Upper lobe of left lung (tissue), 6 donors: ENCODE results near the gene PATE1. TPM values are rescaled to one million over a fixed set of nuclear protein-coding genes. Genes with fewer than 3 reads are reported as not detected.

ENCODE experiments used
- ATAC-seq, 2 donors: fragments of 200-7000 bp; cut with Tn5 transposase; one replicate each; pipeline ENCODE4 v1.9.1; 2022; ENCODE audit warnings: mild to moderate bottlenecking in 2 of 2, moderate library complexity in 2 of 2; ENCODE audit not compliant: low FRiP score in 2 of 2
- DNase-seq, 2 donors: peaks; one replicate each; pipeline ENCODE4 v3.0.0-alpha.2; 2019 to 2020
- H3K27ac ChIP-seq, 4 donors: fragments of 200-600 bp; sonication (generic); one replicate each; pipeline ENCODE4 v1.5.1; 2016 to 2019
- H3K27me3 ChIP-seq, 4 donors: fragments of 200-600 bp; sonication (generic); one replicate each; pipeline ENCODE4 v1.5.1; 2017 to 2019
- H3K36me3 ChIP-seq, 4 donors: fragments of 200-600 bp; sonication (generic); one replicate each; pipeline ENCODE4 v1.5.1; 2016 to 2019
- H3K4me1 ChIP-seq, 4 donors: fragments of 200-600 bp; sonication (generic); one replicate each; pipeline ENCODE4 v1.5.1; 2018 to 2019
- H3K4me3 ChIP-seq, 4 donors: fragments of 200-600 bp; sonication (generic); one replicate each; pipeline ENCODE4 v1.5.1; 2017 to 2019; ENCODE audit warnings: mild to moderate bottlenecking in 2 of 4, moderate library complexity in 1 of 4
- H3K9me3 ChIP-seq, 4 donors: fragments of 200-600 bp; sonication (generic); one replicate each; pipeline ENCODE4 v1.5.1; 2018 to 2019
- CTCF ChIP-seq, 6 experiments: fragments of 450-650 bp in 4 of 6; fragments of 200-600 bp in 2 of 6; sonication (generic) in 2 of 6; IDR thresholded peaks; one replicate each; pipeline ENCODE4 v1.5.1; 2016 to 2019; ENCODE audit warnings: antibody characterized with exemption in 6 of 6
- EP300 ChIP-seq, 4 donors: sonication (generic); formaldehyde crosslinking; IDR thresholded peaks; one replicate each; pipeline ENCODE4 v1.5.1; 2017; ENCODE audit warnings: antibody characterized with exemption in 4 of 4, control low read depth in 2 of 4
- POLR2A ChIP-seq, 4 donors: fragments of 450-650 bp; IDR thresholded peaks; one replicate each; pipeline ENCODE4 v1.5.1; 2016 to 2017; ENCODE audit warnings: antibody characterized with exemption in 4 of 4, mild to moderate bottlenecking in 2 of 4
- POLR2AphosphoS5 ChIP-seq, 2 donors: sonication (generic); formaldehyde crosslinking; IDR thresholded peaks; one replicate each; pipeline ENCODE4 v1.5.1; 2017; ENCODE audit warnings: antibody characterized with exemption in 2 of 2
- WGBS, 2 donors: methylation state at CpG; one replicate each; pipeline ENCODE4 v1.1.5; 2017 to 2018; 5-methylcytosine and 5-hydroxymethylcytosine counted together
- total RNA-seq, 6 donors: library from RNA; depleted of rRNA in 4 of 6; stranded (reverse); fragments of >200 nt in 4 of 6; gene quantifications; one replicate each; pipeline versions ENCODE4 v1.1.0 to v1.2.1, GENCODE V29; 2016 to 2021
- donor health status: DM: no; HTN: no; CAD: no; lungs with moderate emphysema.
- donor health status: DM: no; HTN: yes; CAD: no; lungs with severe emphysema.

The PATE1 gene
- total RNA-seq, 6 donors from 2014 or later = not detected

GRCh38 chr11:125784678-125785077 is 38.6 kb downstream of the PATE1 start:
- ATAC-seq (no peak), DNase-seq (no peak)
- no peak overlapping the region for H3K27ac ChIP-seq
- 44 to 51% methylated on average over 2 of the region's 2 CpGs for WGBS, 2 donors
- no peaks in the 10 kb centered on the region for H3K9me3 ChIP-seq
- no peaks in the 10 kb centered on the region for H3K27me3 ChIP-seq
- TF ChIP-seq POLR2A (IDR thresholded peaks at IDR 0.05) = no peak
- TF ChIP-seq POLR2AphosphoS5 (IDR thresholded peaks at IDR 0.05) = no peak
- no peak for TF ChIP-seq CTCF (IDR thresholded peaks at IDR 0.05)
- no peak for TF ChIP-seq EP300 (IDR thresholded peaks at IDR 0.05)
- H3K36me3 ChIP-seq = no peaks in the 10 kb centered on the region
- H3K4me3 ChIP-seq = no peak overlapping the region
- no peaks in the 10 kb centered on the region for H3K4me1 ChIP-seq

GRCh38 chr11:125787827-125788226 is 41.7 kb downstream of the PATE1 start, which contains the start of gene PATE3:
TSS of gene PATE3 (plus strand) at chr11:125788127. CDS start at chr11:125788152, 25 bp downstream.
- TF ChIP-seq EP300 (IDR thresholded peaks at IDR 0.05) (no peak), POLR2AphosphoS5 (IDR thresholded peaks at IDR 0.05) (no peak), POLR2A (IDR thresholded peaks at IDR 0.05) (no peak), CTCF (IDR thresholded peaks at IDR 0.05) (no peak)
- no peaks in the 10 kb centered on the region for H3K4me1 ChIP-seq
- no peaks in the 10 kb centered on the region for H3K9me3 ChIP-seq
- no peak for ATAC-seq
- no peaks in the 10 kb centered on the region for H3K36me3 ChIP-seq
- DNase-seq = no peak
- H3K27ac ChIP-seq = no peak within 1 kb of the TSS
- WGBS, 2 donors = 37 to 55% methylated on average over 2 of the region's 2 CpGs
- no peak within 1 kb of the TSS for H3K4me3 ChIP-seq
- H3K27me3 ChIP-seq = no peaks in the 10 kb centered on the region

- 93 to 94% methylated on average over 4 of the region's 4 CpGs for WGBS, 2 donors
- ATAC-seq (no peak), DNase-seq (no peak)
- H3K27ac ChIP-seq = no peak overlapping the region
- TF ChIP-seq EP300 (IDR thresholded peaks at IDR 0.05) (no peak), POLR2A (IDR thresholded peaks at IDR 0.05) (no peak), CTCF (IDR thresholded peaks at IDR 0.05) (no peak), POLR2AphosphoS5 (IDR thresholded peaks at IDR 0.05) (no peak)
- H3K9me3 ChIP-seq = no peaks in the 10 kb centered on the region
- no peak overlapping the region for H3K4me3 ChIP-seq
- H3K27me3 ChIP-seq = no peaks in the 10 kb centered on the region
- H3K36me3 ChIP-seq = no peaks in the 10 kb centered on the region
- no peaks in the 10 kb centered on the region for H3K4me1 ChIP-seq
These were observed 44.7 kb downstream of the PATE1 start for GRCh38 chr11:125790825-125791224.

- no peak for TF ChIP-seq POLR2AphosphoS5 (IDR thresholded peaks at IDR 0.05)
- TF ChIP-seq CTCF (IDR thresholded peaks at IDR 0.05) = no peak
- TF ChIP-seq POLR2A (IDR thresholded peaks at IDR 0.05) = no peak
- no peak for TF ChIP-seq EP300 (IDR thresholded peaks at IDR 0.05)
- WGBS, 2 donors = 46 to 66% methylated on average over 3 to 4 of the region's 4 CpGs
- Histone ChIP-seq H3K9me3 (peaks cover under 1 to 18% (median 7%) of the 10 kb centered on the region in 4 donors), H3K36me3 (no peaks in the 10 kb centered on the region), H3K27me3 (no peaks in the 10 kb centered on the region), H3K4me1 (no peaks in the 10 kb centered on the region), H3K4me3 (no peak overlapping the region), H3K27ac (no peak overlapping the region)
- ATAC-seq (no peak), DNase-seq (no peak)
These were observed 51.6 kb downstream of the PATE1 start for GRCh38 chr11:125797641-125798040.

Other genes with a start within 250 kb of the PATE1 start
- 10 to 100 TPM; 31.4 to 80.0 (median 60.4) TPM for gene EI24, start 176.8 kb upstream of the PATE1 start, total RNA-seq
- 100 to 1,000 TPM in 1 of 6 donors, 10 to 100 TPM in 5; 41.0 to 131 (median 71.1) TPM for gene STT3A, start 153.4 kb upstream of the PATE1 start, total RNA-seq
- gene CHEK1, start 121.1 kb upstream of the PATE1 start, total RNA-seq = 1 to 10 TPM; 1.6 to 3.8 (median 2.7) TPM
- gene ACRV1, start 65.4 kb upstream of the PATE1 start, total RNA-seq = not detected
- not detected for gene PATE2, start 32.5 kb downstream of the PATE1 start, total RNA-seq
- not detected for gene PATE3, start 41.8 kb downstream of the PATE1 start, total RNA-seq
- gene PATE4, start 87.0 kb downstream of the PATE1 start, total RNA-seq = not detected
- gene HYLS1, start 141.4 kb downstream of the PATE1 start, total RNA-seq = 1 to 10 TPM in 5 of 6 donors, under 1 TPM in 1; 0.55 to 6.3 (median 3.8) TPM
- gene PUS3, start 156.9 kb downstream of the PATE1 start, total RNA-seq = 10 to 100 TPM in 3 of 6 donors, 1 to 10 TPM in 3; 2.6 to 22.5 (median 10.0) TPM
- under 1 TPM in 1 of 6 donors, not detected in 5; 0.31 TPM for gene DDX25, start 158.2 kb downstream of the PATE1 start, total RNA-seq
- gene VSIG10L2, start 199.8 kb downstream of the PATE1 start, total RNA-seq = under 1 TPM in 1 of 6 donors, not detected in 5; 0.13 TPM